Stimulated activated CD8-positive, alpha-beta memory T cell treated with anti-CD3 and anti-CD28 coated beads, Interleukin-12 subunit alpha, Interleukin-12 subunit beta, amount 100 ng/mL, for 24 hours (primary cell): ENCODE measurements around the gene PKD1L1.
"Not testable (repeated sequence)": the region's sequence is repeated elsewhere in the genome, so short reads cannot be mapped to it uniquely, and the experiment has no call there.

ENCODE experiments used
- DNase-seq: peaks from one replicate; pipeline ENCODE4 v3.0.0-alpha.2; 2020; ENCODE audit errors: extremely low read depth

The PKD1L1 gene

GRCh38 chr7:47794016-47794415 lies 154.2 kb downstream of the PKD1L1 start:
- no peak for DNase-seq

- not testable (repeated sequence) for DNase-seq
These were observed 155.1 kb downstream of the PKD1L1 start for GRCh38 chr7:47793186-47793585.

- no peak for DNase-seq
These were observed 155.6 kb downstream of the PKD1L1 start for GRCh38 chr7:47792521-47793121.

GRCh38 chr7:47791682-47792081 lies 156.6 kb downstream of the PKD1L1 start:
- no peak for DNase-seq

- no peak for DNase-seq
These were observed 160.2 kb downstream of the PKD1L1 start for GRCh38 chr7:47788083-47788482.

- no peak for DNase-seq
These were observed 160.8 kb downstream of the PKD1L1 start for GRCh38 chr7:47787249-47788069.

GRCh38 chr7:47786557-47787248 lies 161.6 kb downstream of the PKD1L1 start:
- no peak for DNase-seq

GRCh38 chr7:47785923-47786556 lies 162.2 kb downstream of the PKD1L1 start:
- DNase-seq: no peak

GRCh38 chr7:47783456-47784223 lies 164.6 kb downstream of the PKD1L1 start:
- DNase-seq: no peak

GRCh38 chr7:47782792-47783191 lies 165.5 kb downstream of the PKD1L1 start:
- no peak for DNase-seq

- no peak for DNase-seq
These were observed 166.2 kb downstream of the PKD1L1 start for GRCh38 chr7:47782022-47782421.

GRCh38 chr7:47780555-47780954 lies 167.7 kb downstream of the PKD1L1 start:
- no peak for DNase-seq

- DNase-seq: no peak
These were observed 168.9 kb downstream of the PKD1L1 start for GRCh38 chr7:47779341-47779771.

- no peak for DNase-seq
These were observed 170.1 kb downstream of the PKD1L1 start for GRCh38 chr7:47778153-47778661.

GRCh38 chr7:47777531-47778152 lies 170.6 kb downstream of the PKD1L1 start:
- no peak for DNase-seq

- no peak for DNase-seq
These were observed 171.9 kb downstream of the PKD1L1 start for GRCh38 chr7:47776335-47776734.

- DNase-seq: no peak
These were observed 173.0 kb downstream of the PKD1L1 start for GRCh38 chr7:47775238-47775637.

- no peak for DNase-seq
These were observed 175.8 kb downstream of the PKD1L1 start for GRCh38 chr7:47772492-47772891.

- no peak for DNase-seq
These were observed 176.3 kb downstream of the PKD1L1 start for GRCh38 chr7:47771990-47772360.

- no peak for DNase-seq
These were observed 176.8 kb downstream of the PKD1L1 start for GRCh38 chr7:47771336-47771989.
